Kidney capillary endothelial cell (primary cell): ENCODE measurements around the gene SNX27.

ENCODE experiments used
- DNase-seq: peaks from one replicate; pipeline ENCODE4 v3.0.0-alpha.2; 2018; ENCODE audit warnings: low spot score

The SNX27 gene

GRCh38 chr1:151705753-151706463 lies 94.1 kb downstream of the SNX27 start:
- DNase-seq: no peak

- no peak for DNase-seq
These were observed 94.9 kb downstream of the SNX27 start for GRCh38 chr1:151706464-151707415.

- DNase-seq: no peak
These were observed 95.8 kb downstream of the SNX27 start for GRCh38 chr1:151707541-151708065.

- DNase-seq: no peak
These were observed 97.0 kb downstream of the SNX27 start for GRCh38 chr1:151708891-151709290.

GRCh38 chr1:151710187-151710840 lies 98.5 kb downstream of the SNX27 start:
- no peak for DNase-seq

- DNase-seq: no peak
These were observed 99.4 kb downstream of the SNX27 start for GRCh38 chr1:151711044-151711800.

GRCh38 chr1:151711951-151712350 lies 100.1 kb downstream of the SNX27 start:
- no peak for DNase-seq

- DNase-seq: no peak
These were observed 101.2 kb downstream of the SNX27 start for GRCh38 chr1:151713044-151713443.

- no peak for DNase-seq
These were observed 102.0 kb downstream of the SNX27 start for GRCh38 chr1:151713874-151714273.

GRCh38 chr1:151714820-151715725 lies 103.2 kb downstream of the SNX27 start:
- no peak for DNase-seq

- no peak for DNase-seq
These were observed 104.0 kb downstream of the SNX27 start for GRCh38 chr1:151715726-151716404.

- no peak for DNase-seq
These were observed 104.5 kb downstream of the SNX27 start for GRCh38 chr1:151716405-151716762.

GRCh38 chr1:151716771-151717631 lies 105.2 kb downstream of the SNX27 start, which contains the start of gene CELF3:
Gene CELF3 (minus strand): TSS chr1:151716803. CDS start chr1:151716020, 783 bp downstream.
- DNase-seq: no peak

GRCh38 chr1:151718011-151718431 lies 106.2 kb downstream of the SNX27 start:
- DNase-seq: no peak

GRCh38 chr1:151718666-151719065 lies 106.8 kb downstream of the SNX27 start:
- DNase-seq: no peak

GRCh38 chr1:151720125-151720524 lies 108.3 kb downstream of the SNX27 start:
- no peak for DNase-seq

GRCh38 chr1:151720554-151720953 lies 108.7 kb downstream of the SNX27 start:
- DNase-seq: no peak

- no peak for DNase-seq
These were observed 109.3 kb downstream of the SNX27 start, which contains the start of gene RIIAD1 for GRCh38 chr1:151720974-151721787. Gene RIIAD1 (plus strand): TSS chr1:151721522. CDS start chr1:151721537, 15 bp downstream.
